ENCODE data around the gene LGALS7. TPM values are rescaled to one million over a fixed set of nuclear protein-coding genes. Genes with fewer than 3 reads are reported as not detected.
"Not testable (repeated sequence)": the region's sequence is repeated elsewhere in the genome, so short reads cannot be mapped to it uniquely, and the experiment has no call there.

The LGALS7 gene
- not detected for polyA plus RNA-seq

- no peaks in the 10 kb centered on the region for H3K27me3 Mint-ChIP-seq
- H3K9me3 Mint-ChIP-seq, result no peaks in the 10 kb centered on the region
- H3K4me3 Mint-ChIP-seq, result peak within 1 kb of the TSS in 1 of 4 donors; percentile 20
- H3K36me3 Mint-ChIP-seq, result no peaks in the 10 kb centered on the region
- H3K4me1 Mint-ChIP-seq, result peaks cover 6 to 8% (median 7%) of the 10 kb centered on the region in 3 donors
- H3K27ac Mint-ChIP-seq, result no peak within 1 kb of the TSS
These were observed at the start of gene LGALS7 for GRCh38 chr19:38773469-38774177. TSS of gene LGALS7 (minus strand) at chr19:38773517. CDS start at chr19:38773492, 25 bp downstream.

GRCh38 chr19:38821230-38821825 is 48.0 kb upstream of the LGALS7 start:
- H3K27me3 Mint-ChIP-seq, H3K4me1 Mint-ChIP-seq, H3K36me3 Mint-ChIP-seq, H3K27ac Mint-ChIP-seq, H3K4me3 Mint-ChIP-seq, H3K9me3 Mint-ChIP-seq: not testable (repeated sequence)

GRCh38 chr19:38819231-38819920 is 46.1 kb upstream of the LGALS7 start:
- H3K36me3 Mint-ChIP-seq, result peaks cover 8% of the 10 kb centered on the region
- H3K27me3 Mint-ChIP-seq, result no peaks in the 10 kb centered on the region
- no peak overlapping the region for H3K4me3 Mint-ChIP-seq
- no peak overlapping the region for H3K27ac Mint-ChIP-seq
- peaks cover 0 to 3% (median 0%) of the 10 kb centered on the region in 3 donors for H3K4me1 Mint-ChIP-seq
- H3K9me3 Mint-ChIP-seq, result peaks cover 0 to 3% (median 0%) of the 10 kb centered on the region in 3 donors

- H3K36me3 Mint-ChIP-seq, result peaks cover 3% of the 10 kb centered on the region
These were observed 43.8 kb upstream of the LGALS7 start for GRCh38 chr19:38817081-38817480.

GRCh38 chr19:38816131-38816750 is 42.9 kb upstream of the LGALS7 start:
- Mint-ChIP-seq H3K9me3 (no peaks in the 10 kb centered on the region), H3K4me1 (peaks cover 0 to 1% (median 0%) of the 10 kb centered on the region in 3 donors), H3K36me3 (peaks cover 3% of the 10 kb centered on the region), H3K27me3 (no peaks in the 10 kb centered on the region), H3K4me3 (no peak overlapping the region), H3K27ac (no peak overlapping the region)

More at GRCh38 chr19:38817081-38817480, 43.8 kb upstream of the LGALS7 start:
- H3K4me1 Mint-ChIP-seq, result peaks cover 0 to 1% (median 0%) of the 10 kb centered on the region in 3 donors
- H3K27ac Mint-ChIP-seq, result no peak overlapping the region
- H3K9me3 Mint-ChIP-seq, result no peaks in the 10 kb centered on the region
- no peaks in the 10 kb centered on the region for H3K27me3 Mint-ChIP-seq
- no peak overlapping the region for H3K4me3 Mint-ChIP-seq

GRCh38 chr19:38815059-38816001 is 42.0 kb upstream of the LGALS7 start:
- no peaks in the 10 kb centered on the region for H3K27me3 Mint-ChIP-seq
- H3K36me3 Mint-ChIP-seq, result peaks cover 3% of the 10 kb centered on the region
- H3K27ac Mint-ChIP-seq, result no peak overlapping the region
- no peaks in the 10 kb centered on the region for H3K4me1 Mint-ChIP-seq
- no peak overlapping the region for H3K4me3 Mint-ChIP-seq
- H3K9me3 Mint-ChIP-seq, result no peaks in the 10 kb centered on the region

GRCh38 chr19:38813932-38814331 is 40.6 kb upstream of the LGALS7 start:
- not testable (repeated sequence) for H3K9me3 Mint-ChIP-seq, H3K36me3 Mint-ChIP-seq, H3K4me3 Mint-ChIP-seq, H3K27me3 Mint-ChIP-seq, H3K4me1 Mint-ChIP-seq
- peak overlapping the region in 1 of 3 donors; percentile 28 for H3K27ac Mint-ChIP-seq

GRCh38 chr19:38813323-38813722 is 40.0 kb upstream of the LGALS7 start:
- peaks cover 3% of the 10 kb centered on the region for H3K36me3 Mint-ChIP-seq
- H3K27ac Mint-ChIP-seq, result peak overlapping the region in 1 of 3 donors; percentile 63
- no peaks in the 10 kb centered on the region for H3K4me1 Mint-ChIP-seq
- no peaks in the 10 kb centered on the region for H3K9me3 Mint-ChIP-seq
- H3K27me3 Mint-ChIP-seq, result no peaks in the 10 kb centered on the region
- no peak overlapping the region for H3K4me3 Mint-ChIP-seq

- Mint-ChIP-seq H3K9me3 (no peaks in the 10 kb centered on the region), H3K27ac (peak within 1 kb of the TSS in 1 of 3 donors; percentile 63), H3K4me3 (no peak within 1 kb of the TSS), H3K27me3 (no peaks in the 10 kb centered on the region), H3K36me3 (peaks cover 3% of the 10 kb centered on the region), H3K4me1 (no peaks in the 10 kb centered on the region)
These were observed 39.6 kb upstream of the LGALS7 start, which contains the start of gene LGALS4 for GRCh38 chr19:38812841-38813320. TSS of gene LGALS4 (minus strand) at chr19:38812945. CDS start at chr19:38812886, 59 bp downstream.

- no peak overlapping the region for H3K4me3 Mint-ChIP-seq
- H3K36me3 Mint-ChIP-seq, result peaks cover 3% of the 10 kb centered on the region
- H3K27me3 Mint-ChIP-seq, result no peaks in the 10 kb centered on the region
- no peak overlapping the region for H3K27ac Mint-ChIP-seq
- peaks cover 1 to 3% (median 3%) of the 10 kb centered on the region in 3 donors for H3K4me1 Mint-ChIP-seq
- no peaks in the 10 kb centered on the region for H3K9me3 Mint-ChIP-seq
These were observed 38.9 kb upstream of the LGALS7 start for GRCh38 chr19:38812009-38812840.

- no peaks in the 10 kb centered on the region for H3K36me3 Mint-ChIP-seq
- peaks cover 5 to 8% (median 6%) of the 10 kb centered on the region in 3 donors for H3K4me1 Mint-ChIP-seq
- no peak overlapping the region for H3K4me3 Mint-ChIP-seq
- H3K27me3 Mint-ChIP-seq, result no peaks in the 10 kb centered on the region
- no peak overlapping the region for H3K27ac Mint-ChIP-seq
- no peaks in the 10 kb centered on the region for H3K9me3 Mint-ChIP-seq
These were observed 36.4 kb upstream of the LGALS7 start for GRCh38 chr19:38809592-38810252.

GRCh38 chr19:38808741-38809140 is 35.4 kb upstream of the LGALS7 start:
- peaks cover 5 to 8% (median 6%) of the 10 kb centered on the region in 3 donors for H3K4me1 Mint-ChIP-seq
- H3K9me3 Mint-ChIP-seq, result no peaks in the 10 kb centered on the region
- no peak overlapping the region for H3K4me3 Mint-ChIP-seq
- no peak overlapping the region for H3K27ac Mint-ChIP-seq
- H3K27me3 Mint-ChIP-seq, result no peaks in the 10 kb centered on the region
- no peaks in the 10 kb centered on the region for H3K36me3 Mint-ChIP-seq
